GM12864 (cell line): Measurements from ENCODE around the gene NPHP3.
A peak's percentile ranks its signal among the peaks of the same experiment; 100 is the strongest.

ENCODE experiments used
- DNase-seq: peaks from one replicate; pipeline ENCODE4 v3.0.0-alpha.2; 2011; ENCODE audit warnings: low read depth
- H3K4me3 ChIP-seq: 2 replicates; pipeline ENCODE4 v1.5.1; 2011; ENCODE audit warnings: mild to moderate bottlenecking, low read depth, low read length, control low read depth
- CTCF ChIP-seq: IDR thresholded peaks from 2 replicates; pipeline ENCODE4 v1.5.1; 2011; ENCODE audit warnings: low read depth, mild to moderate bottlenecking, moderate library complexity, low read length, control low read depth, inconsistent platforms; ENCODE audit errors: missing control alignments

The NPHP3 gene

GRCh38 chr3:132662212-132662611 is 60.0 kb downstream of the NPHP3 start:
- DNase-seq, result no peak
- no peak overlapping the region for H3K4me3 ChIP-seq
- TF ChIP-seq CTCF, result no peak

GRCh38 chr3:132661101-132661500 is 61.1 kb downstream of the NPHP3 start:
- peak overlapping the region; percentile 57 for H3K4me3 ChIP-seq
- no peak for DNase-seq
- no peak for TF ChIP-seq CTCF

- TF ChIP-seq CTCF, result no peak
- DNase-seq, result no peak
- H3K4me3 ChIP-seq, result peak overlapping the region; percentile 57
Measured at GRCh38 chr3:132660811-132661070, 61.5 kb downstream of the NPHP3 start.

- no peak for TF ChIP-seq CTCF
- no peak for DNase-seq
- H3K4me3 ChIP-seq, result peak within 1 kb of the TSS; percentile 57
Measured at GRCh38 chr3:132660052-132660810, 62.0 kb downstream of the NPHP3 start, which contains the start of gene UBA5. TSS of gene UBA5 (plus strand) at chr3:132660329. CDS start at chr3:132660538, 209 bp downstream.

DNA sequence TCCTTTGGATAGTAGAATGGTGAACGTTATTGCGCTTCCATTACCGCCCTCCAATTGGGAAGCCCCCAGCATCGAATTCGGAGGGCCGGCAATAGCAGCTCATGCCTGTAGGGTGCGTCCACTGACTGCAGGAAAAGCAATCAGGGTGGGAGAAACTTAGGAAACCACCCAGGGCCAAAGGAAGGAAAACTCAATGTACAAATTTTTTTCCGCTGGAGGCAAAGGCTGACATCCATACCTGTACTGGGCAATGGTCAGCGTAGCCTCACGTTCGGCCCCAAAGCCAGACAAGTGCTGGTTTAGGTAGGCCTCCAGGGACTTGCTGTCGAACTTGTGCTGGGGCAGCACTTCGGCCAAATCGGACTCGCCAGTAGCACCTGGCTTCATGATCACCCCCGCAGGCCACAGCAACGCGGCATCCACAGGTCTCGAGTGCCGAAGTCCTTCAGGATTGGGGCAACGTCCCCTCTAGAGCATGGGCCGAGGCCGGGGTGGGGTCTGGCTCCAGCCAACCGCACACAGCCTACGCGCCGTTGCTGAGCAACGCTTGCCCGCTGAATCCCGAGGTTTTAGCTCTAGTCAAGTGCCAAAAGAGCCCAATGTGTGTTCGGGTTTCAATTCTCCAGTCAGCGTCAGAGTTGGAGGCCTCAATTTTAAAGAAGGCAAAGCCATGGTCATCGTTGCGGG is 62.7 kb downstream of the NPHP3 start, which contains the start of gene ACAD11:
TSS of gene ACAD11 (minus strand) at position 445 of the 687 bp plus-strand sequence. CDS start at position 387, 58 bp downstream.
- DNase-seq, result no peak

DNA sequence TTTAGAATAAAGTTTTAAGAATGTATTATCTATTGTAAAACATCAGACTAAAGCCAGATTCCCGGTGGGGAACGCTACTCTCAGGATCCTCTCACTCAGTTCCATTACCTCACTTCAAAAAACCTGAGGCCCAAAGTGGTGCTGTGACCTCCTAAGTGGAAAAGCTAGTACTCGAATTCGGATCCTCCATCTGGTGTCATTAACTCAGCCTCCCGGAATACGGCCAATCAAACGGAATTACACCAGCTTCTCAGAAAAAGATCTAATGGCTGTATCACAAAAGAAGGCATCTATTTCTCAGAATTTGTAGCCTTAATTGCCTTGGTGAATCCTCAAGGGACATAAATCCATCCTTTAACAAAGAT is 63.2 kb downstream of the NPHP3 start:
- no peak for TF ChIP-seq CTCF
- no peak for DNase-seq
- H3K4me3 ChIP-seq, result peak overlapping the region; percentile 57

More for the DNA sequence above, 62.7 kb downstream of the NPHP3 start, which contains the start of gene ACAD11:
- peak within 1 kb of the TSS; percentile 57 for H3K4me3 ChIP-seq
- TF ChIP-seq CTCF, result peak; percentile 70
